H54 (cell line): ENCODE data around the gene MROH2B.

Source experiments
- DNase-seq: peaks from one replicate; pipeline ENCODE4 v3.0.0; 2011; ENCODE audit warnings: low spot score, mixed read lengths; ENCODE audit not compliant: insufficient read length
- FAIRE-seq: peaks from 3 replicates; lab custom pipeline; 2011; peaks lifted over from hg19 to GRCh38; lab: Jason Lieb, UNC
- POLR2A ChIP-seq: IDR thresholded peaks from 2 replicates; pipeline ENCODE4 v1.6.1; 2011; ENCODE audit warnings: low read depth, mild to moderate bottlenecking, low read length

MROH2B gene

DNA sequence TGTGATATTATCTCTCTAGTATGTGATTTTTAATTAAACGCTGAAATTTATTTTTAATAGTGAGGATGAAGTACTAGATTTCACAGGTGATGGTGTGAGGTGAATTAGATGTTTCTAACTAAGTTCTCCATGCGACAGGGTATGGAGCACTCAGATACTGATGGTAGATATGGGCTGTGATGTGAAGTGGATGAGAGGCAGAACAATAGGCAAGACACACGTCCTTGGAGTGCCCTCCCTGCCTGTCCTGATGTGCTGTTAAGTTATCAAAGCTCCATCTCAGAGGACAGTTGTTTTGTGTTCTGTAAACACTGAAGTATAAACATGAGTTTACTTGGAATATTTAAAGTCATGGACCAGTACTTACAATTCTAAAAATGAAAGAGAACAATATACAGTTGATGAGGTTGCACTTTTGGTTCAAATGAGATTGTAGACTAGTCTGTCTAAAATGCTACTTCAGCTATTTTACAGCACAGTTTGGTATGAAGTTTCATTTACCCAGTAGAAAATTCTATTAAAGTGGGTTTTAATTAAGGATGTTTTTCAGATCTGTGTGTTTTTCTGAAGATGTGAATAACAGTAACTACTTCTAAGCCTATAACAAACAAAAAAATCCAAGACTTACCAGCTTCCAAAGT is 97.7 kb downstream of the MROH2B start:
- FAIRE-seq (no peak), DNase-seq (no peak)
- no peak for TF ChIP-seq POLR2A

DNA sequence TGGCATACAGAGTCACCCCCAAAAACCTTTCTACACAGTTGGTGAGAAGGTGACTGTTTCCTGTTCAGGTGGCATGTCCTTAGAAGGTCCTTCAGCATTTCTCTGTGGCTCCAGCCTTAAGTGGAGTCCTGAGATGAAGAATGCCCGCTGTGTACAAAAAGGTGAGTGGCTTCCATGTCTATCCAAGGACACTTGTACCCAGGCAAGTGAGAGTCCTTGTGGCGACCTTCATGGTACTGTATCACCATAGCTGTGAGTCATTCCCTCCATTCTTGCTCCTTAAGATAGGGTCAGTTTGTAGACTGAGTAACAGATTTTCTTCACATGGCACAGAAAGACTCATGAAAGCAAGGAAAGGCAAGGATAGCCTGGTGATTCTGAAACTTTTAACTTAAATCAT is 98.7 kb downstream of the MROH2B start:
- DNase-seq: no peak
- no peak for TF ChIP-seq POLR2A
- FAIRE-seq: peak; percentile 52

DNA sequence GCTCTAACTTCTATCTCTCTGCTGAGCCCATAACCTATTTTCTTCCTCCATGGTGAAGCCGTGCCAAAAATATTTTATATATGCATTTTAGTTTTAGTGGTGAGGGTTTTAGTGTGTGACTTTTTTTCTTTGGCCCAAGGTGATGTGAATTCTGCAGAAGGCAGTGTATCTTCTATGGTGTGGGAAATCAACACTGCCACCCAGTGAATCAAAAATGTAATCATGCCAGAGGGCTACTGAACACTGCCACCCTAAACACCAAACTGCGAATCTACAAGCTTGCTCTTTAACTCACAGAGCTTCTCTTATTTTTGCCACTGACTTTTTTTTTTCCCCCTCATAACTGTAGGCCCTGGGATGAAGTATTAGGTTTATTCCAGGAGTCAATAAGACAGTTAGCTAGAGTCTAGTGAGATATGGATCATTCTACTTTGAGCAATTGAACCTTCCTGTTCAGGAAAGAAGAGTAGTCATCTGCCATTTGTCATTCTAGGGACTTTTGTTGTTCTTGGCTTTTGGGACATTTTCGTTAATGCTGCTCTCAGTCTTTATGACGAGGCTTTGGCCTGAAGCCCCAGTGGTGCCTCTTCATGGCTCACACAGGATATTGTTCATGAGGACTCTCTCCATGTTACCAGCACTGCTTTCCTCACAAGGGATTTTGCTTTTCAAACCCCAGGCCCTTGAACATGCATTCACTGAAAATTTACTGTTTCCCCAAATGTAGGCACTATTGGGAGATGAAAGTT is 108.8 kb downstream of the MROH2B start:
- no peak for TF ChIP-seq POLR2A
- DNase-seq (no peak), FAIRE-seq (peak; percentile 11)

DNA sequence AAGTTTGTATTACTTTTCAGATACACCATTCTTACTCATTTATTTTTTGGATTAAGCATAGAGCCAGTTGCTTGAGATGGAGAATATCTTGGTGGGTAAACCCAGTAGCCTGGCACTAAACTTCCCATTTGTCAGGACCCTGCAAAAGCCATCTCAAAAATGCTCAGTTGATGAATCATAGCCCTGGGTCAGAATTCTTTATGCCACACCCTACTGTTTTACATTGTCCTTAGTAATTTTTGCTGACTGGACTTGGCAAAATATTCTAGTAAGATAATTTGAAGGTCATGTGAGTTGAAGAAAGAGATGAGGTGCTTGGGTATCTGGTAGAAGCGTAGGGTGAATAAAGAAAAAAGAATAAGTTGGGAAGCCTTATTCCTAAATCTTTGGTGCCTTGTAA is 111.1 kb downstream of the MROH2B start:
- no peak for TF ChIP-seq POLR2A
- DNase-seq (no peak), FAIRE-seq (no peak)

DNA sequence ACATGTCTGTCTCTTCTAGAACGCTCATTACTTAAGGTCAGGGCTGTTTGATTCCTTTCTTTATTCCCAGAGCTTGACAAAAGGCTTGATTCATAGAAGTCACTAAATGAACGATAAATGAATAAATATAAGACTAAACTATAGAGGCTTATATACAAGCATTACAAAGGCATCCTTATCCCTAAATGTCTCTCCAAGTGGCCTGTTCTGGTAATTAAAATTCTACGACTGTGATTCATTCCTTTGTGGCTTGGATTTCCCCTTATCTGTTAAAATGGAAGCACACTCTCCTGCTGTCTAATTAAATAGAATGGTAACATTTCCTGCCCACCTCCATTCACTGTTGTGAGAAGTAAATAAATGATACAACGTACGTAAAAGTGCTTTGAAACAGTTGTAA is 112.3 kb downstream of the MROH2B start:
- no peak for TF ChIP-seq POLR2A
- no peak for DNase-seq
- no peak for FAIRE-seq

DNA sequence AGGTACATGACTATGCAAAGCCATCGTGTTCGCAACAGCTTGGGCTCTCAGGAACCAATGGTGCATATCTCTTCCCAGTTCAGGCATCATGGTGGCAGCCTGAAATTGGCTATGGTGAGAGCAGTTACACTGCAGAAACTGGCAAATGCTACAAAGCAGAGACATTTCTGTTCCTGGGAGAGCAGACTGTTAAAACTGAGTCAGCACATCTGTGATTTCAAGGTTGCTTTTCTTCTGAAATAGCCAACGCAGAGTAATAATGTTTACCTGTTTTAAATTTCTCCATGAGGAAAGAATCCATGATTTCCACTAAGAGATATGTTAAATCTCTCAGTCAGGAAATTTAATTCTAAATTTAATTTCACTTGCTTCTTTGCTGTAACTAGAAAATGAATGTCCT is 114.1 kb downstream of the MROH2B start:
- TF ChIP-seq POLR2A: no peak
- DNase-seq (no peak), FAIRE-seq (no peak)

DNA sequence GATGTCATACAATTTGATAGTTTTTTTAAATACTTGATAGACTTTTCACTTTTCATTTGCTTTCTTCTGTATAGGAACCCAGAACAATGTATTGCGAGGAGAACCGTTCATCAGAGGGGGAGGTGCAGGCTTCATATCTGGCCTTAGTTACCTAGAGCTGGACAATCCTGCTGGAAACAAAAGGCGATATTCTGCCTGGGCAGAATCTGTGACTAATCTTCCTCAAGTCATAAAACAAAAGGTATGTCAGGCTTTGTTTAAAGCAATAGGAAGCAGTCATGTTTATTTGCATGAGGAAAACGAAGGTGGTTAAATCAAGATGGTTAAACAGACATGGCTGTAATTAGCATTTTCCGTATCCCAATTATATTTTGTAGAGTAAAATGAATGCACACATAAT is 115.8 kb downstream of the MROH2B start:
- no peak for TF ChIP-seq POLR2A
- no peak for FAIRE-seq
- DNase-seq: no peak
